OCI-LY1 (cell line): Measurements from ENCODE around the gene POLR3E.

ENCODE experiments used
- H2AFZ ChIP-seq: fragments of 200-600 bp; sonication (generic), shearing (Covaris generic); 2 replicates; pipeline ENCODE4 v1.6.0; 2014; ENCODE audit warnings: antibody characterized with exemption, mild to moderate bottlenecking, low read length
- H3F3A ChIP-seq: fragments of 200-600 bp; sonication (generic), shearing (Covaris generic); 2 replicates; pipeline ENCODE4 v1.6.0; 2014; ENCODE audit warnings: mild to moderate bottlenecking, antibody characterized with exemption, low read length, moderate library complexity; ENCODE audit not compliant: insufficient read depth
- H3K27ac ChIP-seq: fragments of 200-600 bp; sonication (generic); 2 replicates; pipeline ENCODE4 v1.5.1; 2014; ENCODE audit warnings: low read length, mixed run types, mild to moderate bottlenecking, low read depth; ENCODE audit not compliant: poor library complexity, severe bottlenecking
- H3K27me3 ChIP-seq: fragments of 200-600 bp; sonication (generic); 2 replicates; pipeline ENCODE4 v1.6.0; 2014; ENCODE audit warnings: antibody characterized with exemption, mild to moderate bottlenecking, low read length, moderate library complexity; ENCODE audit not compliant: insufficient read depth
- H3K36me3 ChIP-seq: fragments of 200-600 bp; sonication (generic); 2 replicates; pipeline ENCODE4 v1.6.1; 2014; ENCODE audit warnings: mild to moderate bottlenecking, antibody characterized with exemption, low read length, moderate library complexity, mixed read lengths; ENCODE audit not compliant: insufficient read depth
- H3K4me1 ChIP-seq: fragments of 200-600 bp; sonication (generic); 2 replicates; pipeline ENCODE4 v1.5.1; 2014; ENCODE audit warnings: mild to moderate bottlenecking, low read length, moderate library complexity; ENCODE audit not compliant: insufficient read depth, severe bottlenecking
- H3K4me2 ChIP-seq: fragments of 200-600 bp; sonication (generic), shearing (Covaris generic); 2 replicates; pipeline ENCODE4 v1.6.1; 2014; ENCODE audit warnings: low read length
- H3K4me3 ChIP-seq: fragments of 200-600 bp; sonication (generic); 2 replicates; pipeline ENCODE4 v1.5.1; 2014; ENCODE audit warnings: low read length, low read depth, mild to moderate bottlenecking, mixed read lengths; ENCODE audit not compliant: poor library complexity, severe bottlenecking
- H3K79me2 ChIP-seq: fragments of 200-600 bp; shearing (Covaris generic); 2 replicates; pipeline ENCODE4 v1.6.1; 2016; ENCODE audit warnings: mixed run types, low read length, mixed read lengths; ENCODE audit not compliant: insufficient read depth
- H3K9ac ChIP-seq: fragments of 200-600 bp; sonication (generic), shearing (Covaris generic); 2 replicates; pipeline ENCODE4 v1.6.1; 2014; ENCODE audit warnings: mild to moderate bottlenecking, low read length, mixed read lengths
- H3K9me2 ChIP-seq: fragments of 200-600 bp; sonication (generic), shearing (Covaris generic); 2 replicates; pipeline ENCODE4 v1.6.1; 2014; ENCODE audit warnings: low read depth, mild to moderate bottlenecking, low read length, mixed read lengths
- H3K9me3 ChIP-seq: fragments of 200-600 bp; shearing (Covaris generic); 2 replicates; pipeline ENCODE4 v1.6.1; 2014; ENCODE audit warnings: low read length, mixed read lengths
- H4K20me1 ChIP-seq: fragments of 200-600 bp; sonication (generic), shearing (Covaris generic); 2 replicates; pipeline ENCODE4 v1.6.0; 2016; ENCODE audit warnings: mild to moderate bottlenecking, low read length; ENCODE audit not compliant: insufficient read depth
- EZH2 ChIP-seq: fragments of 200-600 bp; sonication (generic), shearing (Covaris generic); IDR thresholded peaks from 2 replicates; pipeline ENCODE4 v1.8.0; 2017; ENCODE audit warnings: borderline replicate concordance, mixed run types, mild to moderate bottlenecking, antibody characterized with exemption, low read length, moderate library complexity, mixed read lengths
- TF ChIP-seq, protein P1 (sequence below): fragments of 200-600 bp; sonication (generic), shearing (Covaris generic); IDR thresholded peaks from 2 replicates; pipeline ENCODE4 v1.5.1; 2017; ENCODE audit warnings: mild to moderate bottlenecking, antibody characterized with exemption, low read length, moderate library complexity, mixed read lengths

POLR3E gene

DNA sequence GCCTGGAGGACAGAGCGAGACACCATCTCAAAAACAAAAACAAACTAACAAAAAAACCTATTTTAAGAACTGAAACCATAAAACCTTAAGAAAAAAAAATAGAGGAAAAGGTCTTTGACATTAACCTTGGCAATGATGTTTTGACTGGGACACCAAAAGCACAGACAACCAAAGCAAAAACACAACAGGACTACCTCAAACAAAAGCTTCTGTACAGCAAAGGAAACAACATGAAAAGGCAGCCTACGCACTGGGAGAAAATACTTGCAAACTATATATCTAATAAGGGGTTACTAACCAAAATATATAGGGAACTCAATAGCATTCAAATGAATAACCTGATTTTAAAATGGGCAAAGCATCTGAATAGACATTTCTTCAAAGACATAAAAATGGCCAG is 44.9 kb downstream of the POLR3E start:
- Histone ChIP-seq H3K9me3 (peaks cover 7% of the 10 kb centered on the region), H3K4me2 (no peak overlapping the region), H3K9me2 (no peaks in the 10 kb centered on the region), H4K20me1 (no peaks in the 10 kb centered on the region), H3F3A (no peaks in the 10 kb centered on the region), H3K36me3 (peaks cover 28% of the 10 kb centered on the region), H3K27ac (no peak overlapping the region), H3K9ac (no peak overlapping the region), H3K4me1 (no peaks in the 10 kb centered on the region), H2AFZ (no peak overlapping the region), H3K4me3 (no peak overlapping the region), H3K79me2 (no peaks in the 10 kb centered on the region), H3K27me3 (no peaks in the 10 kb centered on the region)
- TF ChIP-seq, protein P1, sequence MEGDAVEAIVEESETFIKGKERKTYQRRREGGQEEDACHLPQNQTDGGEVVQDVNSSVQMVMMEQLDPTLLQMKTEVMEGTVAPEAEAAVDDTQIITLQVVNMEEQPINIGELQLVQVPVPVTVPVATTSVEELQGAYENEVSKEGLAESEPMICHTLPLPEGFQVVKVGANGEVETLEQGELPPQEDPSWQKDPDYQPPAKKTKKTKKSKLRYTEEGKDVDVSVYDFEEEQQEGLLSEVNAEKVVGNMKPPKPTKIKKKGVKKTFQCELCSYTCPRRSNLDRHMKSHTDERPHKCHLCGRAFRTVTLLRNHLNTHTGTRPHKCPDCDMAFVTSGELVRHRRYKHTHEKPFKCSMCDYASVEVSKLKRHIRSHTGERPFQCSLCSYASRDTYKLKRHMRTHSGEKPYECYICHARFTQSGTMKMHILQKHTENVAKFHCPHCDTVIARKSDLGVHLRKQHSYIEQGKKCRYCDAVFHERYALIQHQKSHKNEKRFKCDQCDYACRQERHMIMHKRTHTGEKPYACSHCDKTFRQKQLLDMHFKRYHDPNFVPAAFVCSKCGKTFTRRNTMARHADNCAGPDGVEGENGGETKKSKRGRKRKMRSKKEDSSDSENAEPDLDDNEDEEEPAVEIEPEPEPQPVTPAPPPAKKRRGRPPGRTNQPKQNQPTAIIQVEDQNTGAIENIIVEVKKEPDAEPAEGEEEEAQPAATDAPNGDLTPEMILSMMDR, result no peak
- no peak for TF ChIP-seq EZH2

DNA sequence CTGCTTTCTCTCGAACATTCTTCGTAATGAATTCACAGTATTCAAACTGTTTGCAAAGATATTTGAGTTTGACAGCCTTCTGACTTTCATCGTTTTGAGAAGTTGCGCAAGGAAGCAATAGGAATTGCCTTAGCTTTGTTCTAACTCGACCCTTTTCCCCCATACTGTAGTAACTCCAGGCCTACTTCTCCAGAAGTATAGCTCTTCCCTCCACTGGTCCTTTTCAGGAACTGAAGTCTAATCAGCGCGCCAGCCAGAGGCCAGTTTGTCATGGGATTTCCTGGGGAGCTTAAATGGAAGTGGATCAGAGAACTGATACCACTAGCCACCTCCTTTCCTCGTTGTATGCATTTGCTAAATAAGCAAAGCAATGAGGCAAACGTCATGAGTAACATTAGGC is 49.3 kb downstream of the POLR3E start:
- no peak overlapping the region for H3K4me3 ChIP-seq
- no peaks in the 10 kb centered on the region; the same call in 1 of the 2 replicates for H3K79me2 ChIP-seq
- H4K20me1 ChIP-seq, result no peaks in the 10 kb centered on the region
- no peaks in the 10 kb centered on the region for H3K9me2 ChIP-seq
- peaks cover 63% of the 10 kb centered on the region for H3K36me3 ChIP-seq
- no peaks in the 10 kb centered on the region for H3F3A ChIP-seq
- H3K4me1 ChIP-seq, result no peaks in the 10 kb centered on the region
- no peaks in the 10 kb centered on the region for H3K9me3 ChIP-seq
- H3K27me3 ChIP-seq, result no peaks in the 10 kb centered on the region
- TF ChIP-seq, protein P1, result no peak
- TF ChIP-seq EZH2, result no peak
- H2AFZ ChIP-seq, result no peak overlapping the region
- H3K27ac ChIP-seq, result no peak overlapping the region
- H3K9ac ChIP-seq, result no peak overlapping the region
- H3K4me2 ChIP-seq, result no peak overlapping the region

DNA sequence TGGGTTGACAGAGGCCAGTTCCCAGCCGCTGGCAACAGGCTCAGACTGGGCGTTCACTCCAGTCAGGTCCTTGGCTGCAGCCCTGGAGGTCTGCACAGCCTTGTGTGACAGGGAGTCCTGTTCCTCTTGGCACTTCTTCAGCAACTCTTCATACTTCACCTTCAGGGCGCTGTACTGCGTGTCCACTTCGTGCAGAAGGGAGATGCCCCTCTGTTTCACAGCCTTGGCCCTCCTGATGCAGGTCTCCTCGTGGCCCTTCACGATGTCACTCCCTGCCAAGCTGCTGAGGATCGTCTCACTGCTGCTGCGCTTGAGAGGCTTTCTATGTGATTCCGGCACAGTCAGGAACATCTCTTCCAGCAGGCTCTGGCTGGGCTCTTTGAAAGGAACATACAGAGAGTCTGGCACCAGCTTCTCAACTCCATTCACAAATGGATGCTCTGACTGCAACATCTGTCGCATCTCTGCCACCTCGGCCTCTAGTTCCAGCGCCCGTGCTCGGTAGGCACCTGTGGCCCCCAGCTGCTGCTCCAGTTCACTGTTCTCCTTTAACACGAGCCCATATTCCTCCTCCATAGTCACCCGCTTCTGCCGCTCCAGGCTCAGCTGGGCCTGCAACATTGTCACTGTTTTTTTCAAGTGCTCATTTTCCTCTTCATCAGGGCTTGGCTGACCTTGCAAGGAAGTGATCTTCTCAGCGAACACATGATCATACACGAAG is 50.1 kb downstream of the POLR3E start:
- Histone ChIP-seq H3K4me1 (no peaks in the 10 kb centered on the region), H3K9ac (no peak overlapping the region), H3K4me3 (no peak overlapping the region), H4K20me1 (no peaks in the 10 kb centered on the region), H3K9me2 (no peaks in the 10 kb centered on the region), H3K36me3 (peaks cover 71% of the 10 kb centered on the region), H3K27ac (no peak overlapping the region), H3K27me3 (no peaks in the 10 kb centered on the region), H3F3A (no peaks in the 10 kb centered on the region), H3K4me2 (no peak overlapping the region), H3K79me2 (no peaks in the 10 kb centered on the region; the same call in 1 of the 2 replicates), H2AFZ (no peak overlapping the region), H3K9me3 (no peaks in the 10 kb centered on the region)
- TF ChIP-seq, protein P1, result no peak
- no peak for TF ChIP-seq EZH2
